LNCAP (cell line): ENCODE data around the gene LUC7L.

ENCODE experiments used
- CTCF ChIP-seq: fragments of 450-650 bp; IDR thresholded peaks from 2 replicates; pipeline ENCODE4 v1.5.1; 2017; ENCODE audit warnings: mild to moderate bottlenecking

The LUC7L gene

GRCh38 chr16:265002-265529, 35.8 kb upstream of the LUC7L start:
- TF ChIP-seq CTCF: no peak

DNA sequence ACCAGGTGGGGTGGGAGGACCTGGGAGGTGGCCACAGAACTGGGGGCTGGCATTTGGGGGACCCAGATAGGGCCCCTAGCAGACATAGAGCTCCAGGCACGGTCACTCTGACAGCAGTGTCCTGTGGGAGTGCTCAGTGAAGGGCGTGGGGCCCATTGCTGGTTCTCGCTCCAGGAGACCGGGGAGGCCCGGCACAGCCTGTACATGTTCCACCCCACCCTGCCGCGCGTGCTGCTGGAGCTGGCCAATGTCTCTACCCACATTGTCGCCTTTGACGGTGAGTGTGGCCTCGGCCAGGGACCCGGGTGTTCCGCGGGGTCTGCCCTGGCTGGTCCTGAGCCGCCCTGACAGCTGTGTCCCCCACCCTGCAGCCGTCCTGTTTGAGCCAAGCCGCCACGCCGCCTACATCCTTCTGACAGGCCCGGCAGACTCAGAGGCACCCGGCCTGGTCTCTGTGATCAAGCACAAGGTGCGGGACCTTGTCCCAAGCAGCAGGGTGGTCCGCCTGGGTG, 35.2 kb upstream of the LUC7L start:
- no peak for TF ChIP-seq CTCF

- no peak for TF ChIP-seq CTCF
Observed at GRCh38 chr16:263944-264343, 34.7 kb upstream of the LUC7L start.

- TF ChIP-seq CTCF: no peak
Observed at GRCh38 chr16:263182-263774, 34.0 kb upstream of the LUC7L start.

DNA sequence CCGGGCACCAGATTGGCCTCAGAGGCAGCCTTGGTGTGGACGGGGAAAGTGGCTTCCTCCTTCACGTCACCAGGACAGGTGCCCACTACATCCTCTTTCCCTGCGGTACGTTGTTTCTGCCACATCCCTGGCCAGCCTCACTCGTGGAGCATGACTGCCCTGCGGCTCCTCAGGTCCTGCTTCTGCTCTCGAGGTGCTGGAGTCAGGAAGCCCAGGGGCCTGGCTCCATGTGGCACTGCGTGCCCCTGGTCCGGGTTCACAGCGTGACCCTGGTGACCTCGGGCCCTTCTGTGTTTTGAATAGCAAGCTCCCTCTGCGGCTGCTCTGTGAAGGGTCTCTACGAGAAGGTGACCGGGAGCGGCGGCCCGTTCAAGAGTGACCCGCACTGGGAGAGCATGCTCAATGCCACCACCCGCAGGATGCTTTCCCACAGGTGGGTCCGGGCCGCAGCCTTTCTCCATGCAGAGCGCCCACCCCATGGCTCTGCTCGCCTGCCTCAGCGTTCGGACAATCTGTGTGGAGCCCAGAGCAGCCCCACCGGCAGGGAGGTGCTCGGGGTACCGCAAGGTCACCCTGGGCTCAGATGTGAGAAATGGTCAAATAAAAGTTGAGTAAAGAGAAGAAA, 33.0 kb upstream of the LUC7L start:
- TF ChIP-seq CTCF: no peak

GRCh38 chr16:261031-261691, 31.9 kb upstream of the LUC7L start:
- TF ChIP-seq CTCF: no peak

GRCh38 chr16:260326-260725, 31.1 kb upstream of the LUC7L start:
- TF ChIP-seq CTCF: no peak
